HG02981 (cell line): ENCODE results near the gene HSD17B11.
"Not testable (repeated sequence)": the region's sequence is repeated elsewhere in the genome, so short reads cannot be mapped to it uniquely, and the experiment has no call there.

ENCODE experiments used
- ATAC-seq: cut with Tn5 transposase; IDR thresholded peaks from one replicate; pipeline ENCODE4 v1.9.1; 2021; ENCODE audit warnings: mild to moderate bottlenecking, moderate library complexity; ENCODE audit not compliant: unreplicated experiment

The HSD17B11 gene

GRCh38 chr4:87360338-87360935 lies 30.6 kb downstream of the HSD17B11 start:
- ATAC-seq = no peak

- no peak for ATAC-seq
Measured at GRCh38 chr4:87359258-87359657, 31.7 kb downstream of the HSD17B11 start.

- no peak for ATAC-seq
Measured at GRCh38 chr4:87356832-87357526, 34.0 kb downstream of the HSD17B11 start.

GRCh38 chr4:87354168-87355102 lies 36.6 kb downstream of the HSD17B11 start:
- ATAC-seq = no peak

GRCh38 chr4:87353592-87353991 lies 37.4 kb downstream of the HSD17B11 start:
- ATAC-seq = peak; percentile 72

- ATAC-seq = no peak
Measured at GRCh38 chr4:87345139-87345538, 45.8 kb downstream of the HSD17B11 start.

GRCh38 chr4:87342872-87343271 lies 48.1 kb downstream of the HSD17B11 start:
- ATAC-seq = no peak

GRCh38 chr4:87341954-87342635 lies 48.9 kb downstream of the HSD17B11 start:
- ATAC-seq = not testable (repeated sequence)

GRCh38 chr4:87339440-87339839 lies 51.5 kb downstream of the HSD17B11 start:
- no peak for ATAC-seq

GRCh38 chr4:87337361-87337760 lies 53.6 kb downstream of the HSD17B11 start:
- no peak for ATAC-seq

- ATAC-seq = no peak
Measured at GRCh38 chr4:87333267-87333666, 57.7 kb downstream of the HSD17B11 start.

GRCh38 chr4:87330761-87331160 lies 60.2 kb downstream of the HSD17B11 start:
- no peak for ATAC-seq

- no peak for ATAC-seq
Measured at GRCh38 chr4:87327136-87327535, 63.9 kb downstream of the HSD17B11 start.

GRCh38 chr4:87326460-87326859 lies 64.5 kb downstream of the HSD17B11 start:
- ATAC-seq = no peak

- no peak for ATAC-seq
Measured at GRCh38 chr4:87322754-87323153, 68.2 kb downstream of the HSD17B11 start, which contains the start of gene HSD17B13. TSS of gene HSD17B13 (minus strand) at chr4:87322882. CDS start at chr4:87322841, 41 bp downstream.

GRCh38 chr4:87321888-87322287 lies 69.1 kb downstream of the HSD17B11 start:
- no peak for ATAC-seq

GRCh38 chr4:87317527-87317926 lies 73.5 kb downstream of the HSD17B11 start:
- no peak for ATAC-seq

- no peak for ATAC-seq
Measured at GRCh38 chr4:87316961-87317360, 74.0 kb downstream of the HSD17B11 start.

GRCh38 chr4:87315000-87315399 lies 76.0 kb downstream of the HSD17B11 start:
- not testable (repeated sequence) for ATAC-seq

GRCh38 chr4:87313756-87314155 lies 77.2 kb downstream of the HSD17B11 start:
- no peak for ATAC-seq

- no peak for ATAC-seq
Measured at GRCh38 chr4:87311684-87312083, 79.3 kb downstream of the HSD17B11 start.
